ENCODE data around the gene LPAR3.
"Not testable (repeated sequence)": the region's sequence is repeated elsewhere in the genome, so short reads cannot be mapped to it uniquely, and the experiment has no call there.

LPAR3 gene, protein sequence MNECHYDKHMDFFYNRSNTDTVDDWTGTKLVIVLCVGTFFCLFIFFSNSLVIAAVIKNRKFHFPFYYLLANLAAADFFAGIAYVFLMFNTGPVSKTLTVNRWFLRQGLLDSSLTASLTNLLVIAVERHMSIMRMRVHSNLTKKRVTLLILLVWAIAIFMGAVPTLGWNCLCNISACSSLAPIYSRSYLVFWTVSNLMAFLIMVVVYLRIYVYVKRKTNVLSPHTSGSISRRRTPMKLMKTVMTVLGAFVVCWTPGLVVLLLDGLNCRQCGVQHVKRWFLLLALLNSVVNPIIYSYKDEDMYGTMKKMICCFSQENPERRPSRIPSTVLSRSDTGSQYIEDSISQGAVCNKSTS

DNA sequence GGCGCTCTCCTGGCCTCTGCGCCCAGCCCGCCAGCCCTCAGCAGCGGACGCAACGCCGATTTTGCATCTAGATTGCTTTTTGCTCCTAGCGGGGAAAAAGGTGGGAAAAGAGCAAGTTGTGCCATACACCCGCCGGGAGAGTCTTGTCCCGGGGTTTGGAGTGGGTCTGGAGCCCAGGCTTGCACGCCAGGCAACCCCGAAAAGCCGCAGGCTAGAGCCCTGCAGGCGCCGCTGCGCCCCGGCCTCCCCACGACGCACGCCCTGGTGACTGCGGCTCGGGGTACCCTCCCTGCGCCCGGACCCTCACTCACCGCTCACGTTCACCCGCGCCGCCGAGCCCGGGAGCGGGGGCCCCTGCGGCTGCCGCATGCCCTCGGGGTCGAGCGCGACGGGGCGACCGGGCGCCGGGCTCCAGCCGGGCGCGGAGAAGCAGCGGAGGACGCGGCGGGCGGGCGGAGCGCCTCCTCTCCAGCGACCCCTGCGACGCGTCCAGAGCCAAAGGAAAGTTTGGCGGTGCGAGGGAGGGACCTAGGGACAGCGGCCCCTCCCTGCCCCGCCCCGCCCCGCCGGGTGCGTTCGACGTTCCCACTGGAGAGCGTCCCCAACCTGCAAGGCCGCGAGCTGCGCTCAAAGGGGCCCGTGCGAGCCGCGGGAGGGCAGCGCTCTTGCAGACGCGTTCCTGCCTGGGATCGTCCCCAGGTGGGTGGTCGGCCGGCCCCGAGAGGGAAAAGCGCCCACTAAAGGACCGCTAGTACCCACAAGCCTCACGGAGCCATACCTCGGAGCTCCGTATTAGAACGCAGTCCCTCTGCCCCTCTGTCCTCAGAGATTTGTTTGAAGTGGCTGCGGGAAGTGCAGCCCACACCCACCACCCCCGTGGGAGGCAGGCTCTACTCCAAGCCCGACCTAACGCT, at the start of gene LPAR3:
Gene LPAR3 (minus strand): TSS at position 502 of the 914 bp plus-strand sequence. CDS start 27,086 bp downstream, outside the sequence.
- peak; percentile 68 for DNase-seq

DNA sequence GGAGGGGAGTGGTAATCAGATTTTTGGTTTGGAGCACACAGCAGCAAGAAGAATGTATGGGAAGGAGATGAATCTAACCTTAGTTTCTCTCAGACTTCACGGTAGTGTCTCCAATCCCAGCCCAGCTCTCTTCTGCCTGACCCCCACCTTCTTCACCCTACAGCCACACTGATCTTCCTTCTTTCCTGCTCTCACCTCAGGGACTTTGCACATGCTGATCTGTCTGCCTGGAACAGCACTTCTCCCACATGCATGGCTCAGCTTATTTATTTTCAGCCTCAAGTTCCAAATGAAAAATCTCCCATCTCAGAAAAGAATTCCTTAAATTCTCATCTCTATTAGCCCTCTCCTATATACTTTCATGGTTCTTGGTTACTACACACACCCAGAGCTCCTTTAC, 48.8 kb upstream of the LPAR3 start:
- no peak for DNase-seq

DNA sequence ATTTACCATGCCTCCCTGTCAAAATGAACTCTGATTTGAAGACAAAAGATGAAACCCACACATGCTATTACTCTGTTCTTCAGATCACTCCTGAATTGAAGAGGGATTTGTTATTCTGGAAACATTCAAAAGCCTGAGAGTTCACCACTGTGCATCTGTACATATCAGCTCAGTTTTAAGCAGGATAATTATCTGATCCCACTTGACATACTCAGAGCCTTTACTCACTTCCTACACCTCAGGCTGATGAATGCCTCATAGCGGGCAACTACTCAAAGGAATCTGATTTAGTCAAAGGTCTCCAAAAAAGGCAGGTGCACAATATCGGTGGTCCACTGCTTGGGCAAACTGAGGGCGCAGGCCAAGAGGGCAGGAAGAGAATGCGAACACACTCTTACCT, 47.5 kb upstream of the LPAR3 start:
- no peak for DNase-seq

DNA sequence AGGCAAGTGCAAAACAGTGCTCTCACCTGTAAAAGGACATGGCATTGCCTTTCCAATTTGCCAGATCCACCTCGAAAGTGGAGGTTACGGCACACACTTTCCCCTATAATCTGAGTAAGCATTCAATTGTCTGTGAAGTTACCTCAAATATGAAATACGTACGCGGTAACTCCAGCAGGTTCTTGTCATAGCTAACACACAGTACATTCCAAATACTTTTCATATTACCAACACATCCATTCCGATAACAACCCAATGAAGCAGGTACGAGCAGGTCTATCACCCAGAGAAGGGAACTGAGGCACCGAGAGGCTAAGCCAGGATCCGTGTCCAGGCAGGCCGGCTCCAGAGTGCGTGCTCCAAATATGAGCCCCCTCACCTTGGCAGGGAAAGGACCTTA, 46.8 kb upstream of the LPAR3 start:
- no peak for DNase-seq

DNA sequence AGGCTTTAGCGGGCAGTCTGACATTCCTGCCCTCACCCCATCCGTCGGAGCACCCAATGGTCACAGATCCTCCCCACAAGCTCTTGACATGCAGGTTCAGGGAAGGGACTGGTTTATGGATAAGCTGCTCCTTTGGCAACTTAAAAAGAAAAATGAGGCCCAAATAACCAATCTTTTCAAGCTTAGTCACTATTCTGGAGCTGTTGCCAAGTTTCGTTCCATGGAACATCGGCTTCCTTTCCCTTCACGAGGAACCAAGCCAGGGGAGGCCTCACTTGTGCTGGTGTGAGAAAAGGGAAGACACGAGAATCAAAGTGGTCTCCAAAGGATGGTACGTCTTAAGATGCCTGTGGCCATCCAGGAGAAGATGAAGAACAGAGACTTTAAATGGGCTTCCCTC, 46.1 kb upstream of the LPAR3 start:
- DNase-seq, result no peak

DNA sequence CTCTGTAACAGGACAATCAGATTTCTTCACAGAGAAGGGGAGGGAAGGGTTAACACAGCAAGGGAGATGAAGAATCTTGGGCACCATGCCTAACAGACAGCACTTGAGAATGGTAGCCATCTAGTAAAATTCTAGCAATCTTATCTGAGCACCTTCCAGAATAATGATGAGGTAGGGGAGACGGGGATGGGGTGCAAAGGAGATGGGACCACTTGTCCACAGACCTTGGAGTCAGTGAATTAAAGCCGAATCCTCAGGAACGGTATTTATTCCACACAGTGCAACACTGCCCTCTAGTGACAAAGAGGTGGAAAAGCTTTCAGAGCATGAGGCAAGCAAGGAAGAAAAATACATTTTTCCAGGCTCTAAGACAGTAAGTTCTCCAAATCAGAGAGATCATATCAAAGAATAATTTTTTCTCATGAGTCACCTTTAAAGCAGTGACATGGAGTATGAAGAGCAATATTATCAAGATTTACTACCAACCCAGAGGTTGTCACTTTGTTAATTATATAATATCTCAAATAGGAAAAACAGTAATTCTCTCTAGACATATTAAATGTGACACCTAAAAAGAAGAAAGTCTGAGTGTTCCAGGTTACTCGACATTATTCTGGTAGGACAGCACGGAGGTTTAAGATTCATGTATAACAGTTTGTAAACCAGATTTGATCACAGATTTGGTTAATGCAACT, 43.3 kb upstream of the LPAR3 start:
- no peak for DNase-seq

DNA sequence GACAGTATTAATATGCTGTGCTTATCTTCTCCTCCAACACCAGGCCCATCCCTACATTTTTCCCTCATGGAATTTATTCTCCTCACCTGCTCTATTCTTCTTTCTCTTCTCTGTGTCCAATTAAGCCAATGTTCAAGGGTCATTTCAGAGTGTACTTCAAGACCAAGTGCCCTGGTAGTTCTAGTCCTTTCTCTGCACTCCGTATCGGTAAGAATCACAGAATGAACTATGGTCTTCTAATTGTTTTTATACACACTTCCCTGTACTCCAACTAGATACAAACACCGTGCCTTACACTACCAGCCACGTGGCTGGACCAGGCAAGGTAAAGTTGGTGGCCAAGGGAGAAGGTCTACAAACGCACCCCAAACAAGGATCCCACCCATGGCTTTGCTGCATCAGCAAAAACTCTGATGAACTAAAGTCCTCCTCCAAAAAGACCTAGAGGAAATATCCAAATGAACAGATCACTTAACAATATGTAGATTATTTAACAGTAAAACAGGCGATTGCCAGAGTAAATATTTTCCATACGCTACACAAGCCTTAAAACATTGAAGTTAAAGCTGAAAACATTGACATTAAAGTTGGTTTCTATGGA, 40.1 kb upstream of the LPAR3 start:
- DNase-seq, result no peak

DNA sequence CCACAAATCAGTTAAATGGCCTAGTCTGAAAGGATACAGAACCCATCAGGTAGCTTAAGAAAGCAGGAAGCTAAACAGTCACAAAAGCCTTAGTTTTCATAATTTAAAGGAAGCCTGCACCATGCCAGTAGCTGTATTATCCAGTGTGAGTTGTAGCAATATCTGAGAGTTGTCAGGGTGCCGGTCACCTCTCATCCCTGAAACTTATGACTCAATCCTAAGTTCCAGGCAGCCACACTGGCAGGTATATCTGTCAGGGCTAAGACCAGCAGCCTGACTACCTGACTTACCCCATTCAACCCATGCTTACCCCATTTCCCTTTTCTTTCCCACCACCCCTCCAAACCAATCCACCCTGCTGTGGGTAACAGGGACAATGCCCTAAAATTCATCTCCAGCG, 37.8 kb upstream of the LPAR3 start:
- no peak for DNase-seq

DNA sequence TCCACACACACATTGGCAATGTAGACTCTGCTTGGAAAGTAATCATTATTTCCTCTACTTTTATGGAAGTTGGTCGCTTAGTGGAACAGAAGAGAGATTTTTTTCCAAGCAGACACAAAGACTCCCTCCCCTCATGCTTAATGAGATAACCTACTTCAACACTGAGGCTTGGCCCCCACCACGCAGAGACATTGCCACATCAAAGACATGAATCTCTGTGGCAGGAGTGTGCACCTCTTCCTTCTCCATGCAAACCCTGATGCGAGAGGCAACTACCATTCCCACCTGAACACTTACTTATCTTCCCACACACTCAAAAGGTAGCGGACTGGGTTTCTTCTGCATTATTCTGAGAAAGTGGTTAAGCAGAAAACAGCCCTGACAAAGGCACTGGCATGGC, 37.3 kb upstream of the LPAR3 start:
- no peak for DNase-seq

DNA sequence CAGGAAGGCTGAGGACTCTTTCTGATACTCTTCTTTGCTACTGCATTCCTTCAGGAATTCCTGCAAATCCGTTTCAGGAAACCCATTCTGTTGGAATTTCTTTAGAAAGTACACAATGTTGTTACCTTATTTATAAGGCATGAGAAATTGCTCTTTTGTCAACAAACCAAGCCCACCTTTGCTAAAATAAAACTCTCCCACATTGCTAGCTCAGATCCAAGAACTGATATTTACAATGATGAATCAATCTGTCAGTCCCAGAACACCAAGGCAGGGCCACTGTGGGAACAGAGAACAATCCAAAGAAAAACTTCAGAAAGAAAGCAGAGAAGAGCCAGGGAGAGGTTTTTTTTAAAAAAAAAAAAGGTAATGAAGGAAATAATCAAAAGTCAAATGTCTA, 36.6 kb upstream of the LPAR3 start:
- no peak for DNase-seq

DNA sequence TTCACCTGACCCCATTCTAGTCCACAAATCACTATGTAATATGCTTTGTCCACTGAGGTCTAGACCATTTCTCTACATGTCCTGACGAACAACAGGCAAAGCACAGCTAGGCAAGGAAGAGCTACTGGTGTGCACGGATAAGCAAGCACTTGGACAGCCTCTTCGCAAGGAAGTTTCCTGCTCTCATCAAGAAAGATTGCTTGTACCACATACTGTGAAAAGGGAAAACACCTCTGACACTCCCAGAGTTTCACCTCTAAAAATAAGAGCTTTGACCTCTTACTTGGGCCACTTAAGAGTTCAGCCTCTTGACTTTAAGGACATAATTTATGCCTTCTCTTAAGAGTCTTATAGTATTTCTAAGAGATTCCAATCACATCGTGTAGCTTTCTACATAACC, 36.0 kb upstream of the LPAR3 start:
- no peak for DNase-seq

DNA sequence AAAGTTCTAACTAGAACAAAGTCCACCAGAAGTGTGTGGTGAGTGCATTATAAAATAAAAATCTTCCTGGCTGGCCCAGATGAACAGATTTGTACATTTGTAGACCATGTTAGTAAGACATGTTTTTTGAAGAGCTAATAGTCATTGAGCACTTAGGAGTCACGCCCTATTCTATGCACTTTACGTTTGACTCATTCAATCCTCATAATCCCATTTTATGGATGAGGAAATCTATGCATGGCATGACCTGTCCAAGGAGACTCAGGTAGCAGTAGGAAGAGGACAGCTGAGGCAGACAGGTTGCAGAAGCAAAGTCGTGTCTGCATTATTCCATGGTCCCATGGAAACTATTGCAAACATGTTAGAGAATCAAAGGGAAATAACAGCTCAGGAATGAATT, 30.3 kb upstream of the LPAR3 start:
- no peak for DNase-seq

DNA sequence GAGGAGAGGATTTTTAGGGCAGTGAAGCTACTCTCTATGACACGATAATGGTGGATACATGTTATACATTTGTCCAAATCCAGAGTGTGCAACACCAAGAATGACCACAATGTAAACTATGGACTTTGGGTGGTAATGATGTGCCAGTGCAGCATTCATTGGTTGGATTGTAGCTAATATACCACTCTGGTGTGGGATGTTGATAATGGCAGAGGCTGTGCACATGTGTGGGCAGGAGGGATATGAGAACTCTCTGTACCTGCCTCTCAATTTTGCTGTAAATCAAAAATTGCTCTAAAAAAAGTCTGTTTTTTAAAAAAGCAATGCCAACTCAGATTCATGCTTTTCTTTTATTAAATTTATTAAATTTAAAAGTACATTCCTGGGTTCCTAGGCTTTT, 27.2 kb upstream of the LPAR3 start:
- no peak for DNase-seq

DNA sequence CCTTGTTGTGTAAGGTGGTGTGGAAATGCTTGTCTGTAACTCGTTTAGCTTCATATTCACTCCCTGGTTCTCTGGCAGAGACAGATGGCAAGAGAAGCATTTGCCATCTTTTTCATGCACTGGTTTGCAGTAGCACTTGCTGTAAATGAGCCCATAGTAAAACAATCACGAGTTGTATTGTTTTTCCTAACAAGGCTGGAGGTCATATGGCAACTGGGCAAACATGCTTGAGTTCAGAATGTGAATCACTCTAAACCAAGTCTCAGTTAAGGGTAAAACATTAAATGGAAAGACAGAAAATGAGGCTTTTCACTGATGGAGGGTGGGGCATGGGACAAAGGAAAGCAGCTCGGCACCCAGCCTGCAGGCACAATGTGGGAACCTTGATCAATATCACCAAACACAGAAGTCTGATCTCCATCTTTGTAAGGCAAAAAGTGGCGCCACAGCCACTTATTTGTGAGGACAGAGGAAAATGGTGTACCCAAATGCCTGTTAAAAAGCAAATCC, 26.5 kb upstream of the LPAR3 start:
- DNase-seq, result no peak

DNA sequence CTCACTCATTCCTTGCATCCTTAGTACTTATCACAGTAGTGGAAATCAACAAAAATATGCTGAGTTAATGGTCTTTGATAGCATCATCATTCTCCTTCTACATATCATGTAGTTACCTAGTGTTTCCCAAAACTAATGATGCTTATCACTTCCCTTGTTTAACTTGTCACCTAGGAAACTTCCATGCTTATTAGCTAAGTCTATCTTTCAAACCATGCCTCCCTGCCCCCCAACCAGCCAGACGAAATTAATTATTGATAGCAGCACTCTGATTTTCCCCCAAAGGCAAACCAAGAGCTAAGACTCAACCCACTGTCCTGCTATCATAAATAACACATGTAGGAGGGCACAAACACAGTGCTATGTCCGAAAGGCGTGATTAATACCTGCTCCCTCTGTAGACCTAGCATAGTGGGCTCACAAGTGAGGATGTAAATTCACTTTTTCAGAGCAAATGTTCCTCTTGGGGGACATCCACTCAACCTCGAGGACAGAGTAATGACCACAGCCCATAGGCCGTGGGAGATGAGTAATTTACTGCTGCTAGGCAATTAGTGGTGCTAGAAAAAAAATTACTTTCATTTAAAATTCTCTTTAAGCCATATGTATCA, 25.8 kb upstream of the LPAR3 start:
- DNase-seq, result no peak

DNA sequence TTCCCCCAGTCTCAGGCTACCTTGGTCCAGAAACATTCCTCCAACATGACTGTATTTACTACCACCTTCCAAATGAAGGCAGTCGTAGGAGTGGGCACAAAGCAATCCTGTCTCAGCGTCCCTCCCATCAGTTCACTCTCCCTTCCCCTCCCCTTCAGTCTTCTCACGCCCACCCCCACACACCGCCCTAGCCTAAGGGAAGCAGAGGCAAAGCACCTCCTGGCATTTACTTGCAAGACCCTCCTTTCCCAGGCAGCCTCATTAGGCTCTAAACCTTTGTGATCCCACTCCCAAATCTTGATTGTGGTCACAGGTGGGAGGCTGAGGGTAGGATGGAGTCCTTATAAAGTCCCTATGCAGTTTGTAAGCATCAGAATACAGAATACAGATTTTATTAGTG, 23.9 kb upstream of the LPAR3 start:
- no peak for DNase-seq

DNA sequence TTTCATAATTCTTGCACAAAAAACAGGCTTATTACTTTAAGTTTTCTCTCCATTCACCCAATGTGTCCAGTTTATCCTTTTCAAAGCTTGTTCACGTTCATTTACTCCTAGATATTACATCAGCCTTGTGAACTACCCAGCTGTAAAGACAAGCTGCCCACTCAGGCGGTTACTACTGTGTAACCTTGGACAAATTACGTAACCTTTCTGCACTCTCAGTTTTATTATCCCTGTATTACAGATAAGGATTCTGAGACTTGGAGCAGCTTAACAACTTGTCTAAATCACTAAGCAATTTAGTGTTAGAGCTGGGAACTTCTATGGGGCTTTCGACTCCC, 20.5 kb upstream of the LPAR3 start:
- DNase-seq, result no peak

DNA sequence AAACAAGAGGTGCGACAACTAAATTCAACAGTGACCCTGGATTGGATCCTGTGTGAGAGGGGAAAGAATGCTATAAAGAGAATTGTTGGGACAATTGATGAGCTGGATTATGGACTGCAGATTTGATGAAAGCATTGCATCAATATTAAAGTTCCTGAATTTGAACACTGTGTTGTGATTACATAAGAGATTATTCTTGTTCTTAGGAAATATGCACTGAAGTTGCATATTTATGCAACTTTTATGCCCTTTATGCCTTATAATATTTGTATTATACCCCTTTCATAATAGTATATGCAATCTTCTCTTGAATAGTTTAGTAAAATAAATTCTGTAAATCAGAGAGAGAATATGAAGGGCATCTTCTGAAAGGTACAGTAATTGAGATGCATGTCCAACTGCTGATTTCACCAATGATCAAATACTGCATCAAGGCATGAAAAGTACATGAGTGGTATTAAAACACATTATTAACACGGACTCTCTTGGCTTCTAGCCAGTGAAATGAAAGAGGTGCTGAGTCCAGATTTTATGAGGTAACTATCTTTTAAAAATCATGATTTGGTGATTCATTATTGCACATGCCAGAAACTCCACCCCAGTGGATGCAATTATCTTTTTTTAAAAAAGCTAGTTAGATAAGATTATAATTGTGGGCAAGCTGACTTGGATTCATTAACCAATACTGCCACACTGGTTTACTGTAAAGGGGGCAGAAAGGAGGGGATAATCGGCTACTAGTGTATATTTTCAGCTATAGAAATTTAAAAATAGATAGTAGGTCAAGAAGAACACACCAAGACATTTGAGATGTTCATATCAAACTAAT, 19.9 kb upstream of the LPAR3 start:
- DNase-seq, result no peak

DNA sequence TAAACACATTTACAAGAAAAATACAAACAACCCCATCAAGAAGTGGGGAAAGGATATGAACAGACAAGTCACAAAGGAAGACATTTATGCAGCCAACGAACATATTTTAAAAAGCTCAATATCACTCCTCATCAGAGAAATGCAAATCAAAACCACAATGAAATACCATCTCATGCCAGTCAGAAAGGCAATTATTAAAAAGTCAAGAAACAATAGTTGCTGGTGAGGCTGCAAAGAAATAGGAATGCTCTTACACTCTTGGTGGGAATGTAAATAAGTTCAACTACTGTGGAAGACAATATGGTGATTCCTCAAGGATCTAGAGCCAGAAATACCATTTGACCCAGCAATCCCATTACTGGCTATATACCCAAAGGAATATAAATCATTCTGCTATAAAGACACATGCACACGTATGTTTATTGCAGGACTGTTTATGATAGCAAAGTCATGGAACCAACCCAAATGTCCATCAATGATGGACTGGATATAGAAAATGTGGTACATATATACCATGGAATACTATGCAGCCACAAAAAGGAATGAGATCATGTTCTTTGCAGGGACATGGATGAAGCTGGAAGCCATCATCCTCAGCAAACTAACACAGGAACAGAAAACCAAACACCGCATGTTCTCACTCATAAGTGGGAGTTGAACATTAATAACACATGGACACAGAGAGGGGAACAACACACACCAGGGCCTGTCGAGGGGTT, 15.9 kb upstream of the LPAR3 start:
- DNase-seq, result not testable (repeated sequence)

DNA sequence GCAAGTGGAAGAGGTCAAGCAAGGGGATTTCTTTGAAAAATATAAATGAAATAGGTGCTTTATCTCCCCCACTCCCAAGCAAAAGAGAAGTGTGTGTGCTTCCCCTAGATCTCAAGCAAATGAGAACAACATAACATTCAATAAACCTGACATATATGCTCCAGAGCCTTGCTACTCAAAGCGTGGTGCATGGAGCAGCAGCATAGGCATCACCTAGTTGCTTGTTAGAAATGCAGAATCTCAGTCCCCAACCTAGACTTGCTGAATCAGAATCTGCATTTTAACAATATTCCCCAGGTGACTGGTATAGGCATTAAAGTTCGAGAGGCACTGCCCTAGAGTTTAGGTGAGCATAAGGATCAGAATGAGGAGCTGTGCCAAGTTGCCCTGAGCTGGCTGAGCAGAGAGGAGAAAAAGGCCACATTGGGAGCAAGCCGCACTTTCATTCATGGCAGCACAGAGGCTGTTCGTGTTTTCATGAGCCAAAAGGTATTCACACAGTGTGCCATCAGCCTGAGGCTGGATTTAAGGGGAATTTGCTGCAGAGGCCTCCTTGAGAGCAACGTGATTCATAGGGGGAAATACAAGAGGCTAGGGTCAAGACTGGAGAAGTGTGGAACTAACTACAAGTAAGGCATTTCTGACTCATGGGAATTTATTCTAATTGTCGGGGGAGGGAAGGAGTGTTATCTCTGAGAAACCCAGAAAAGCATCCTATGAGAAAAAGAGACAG, 14.3 kb upstream of the LPAR3 start:
- no peak for DNase-seq
